Brain pericyte (primary cell): Measurements from ENCODE around the gene TTC23L.
"Not testable (repeated sequence)": the region's sequence is repeated elsewhere in the genome, so short reads cannot be mapped to it uniquely, and the experiment has no call there.

Experiments
- DNase-seq: peaks from one replicate; pipeline ENCODE4 v3.0.0-alpha.2; 2012; ENCODE audit warnings: low read depth, low spot score

TTC23L gene

GRCh38 chr5:34923256-34923655 is 84.3 kb downstream of the TTC23L start:
- DNase-seq = not testable (repeated sequence)

- peak; percentile 32 for DNase-seq
Observed at GRCh38 chr5:34923694-34924461, 84.9 kb downstream of the TTC23L start.

- DNase-seq = no peak
Observed at GRCh38 chr5:34924462-34924765, 85.5 kb downstream of the TTC23L start.

- no peak for DNase-seq
Observed at GRCh38 chr5:34926318-34926888, 87.4 kb downstream of the TTC23L start.

- DNase-seq = no peak
Observed at GRCh38 chr5:34927785-34928184, 88.8 kb downstream of the TTC23L start.

- DNase-seq = no peak
Observed at GRCh38 chr5:34928267-34928666, 89.3 kb downstream of the TTC23L start.

GRCh38 chr5:34929134-34929719 is 90.3 kb downstream of the TTC23L start, which contains the start of gene DNAJC21:
Gene DNAJC21 (plus strand): TSS chr5:34929559. CDS start chr5:34929820, 261 bp downstream.
- DNase-seq = peak; percentile 88

- DNase-seq = no peak
Observed at GRCh38 chr5:34929720-34930461, 90.9 kb downstream of the TTC23L start.

- peak; percentile 12 for DNase-seq
Observed at GRCh38 chr5:34930462-34930844, 91.5 kb downstream of the TTC23L start.

GRCh38 chr5:34930870-34931269 is 91.9 kb downstream of the TTC23L start:
- DNase-seq = no peak

GRCh38 chr5:34932947-34933346 is 94.0 kb downstream of the TTC23L start:
- DNase-seq = no peak

GRCh38 chr5:34941936-34942335 is 103.0 kb downstream of the TTC23L start:
- no peak for DNase-seq

- DNase-seq = no peak
Observed at GRCh38 chr5:34944044-34944443, 105.1 kb downstream of the TTC23L start.

- no peak for DNase-seq
Observed at GRCh38 chr5:34944460-34945047, 105.6 kb downstream of the TTC23L start.
